Upper lobe of left lung (tissue), 6 donors: ENCODE measurements around the gene POGZ. TPM values are rescaled to one million over a fixed set of nuclear protein-coding genes. Genes with fewer than 3 reads are reported as not detected.
A peak's percentile ranks its signal among the peaks of the same experiment; 100 is the strongest.

Experiments
- ATAC-seq, 2 donors: fragments of 200-7000 bp; cut with Tn5 transposase; one replicate each; pipeline ENCODE4 v1.9.1; 2022; ENCODE audit warnings: mild to moderate bottlenecking in 2 of 2, moderate library complexity in 2 of 2; ENCODE audit not compliant: low FRiP score in 2 of 2
- DNase-seq, 2 donors: peaks; one replicate each; pipeline ENCODE4 v3.0.0-alpha.2; 2019 to 2020
- H3K27ac ChIP-seq, 4 donors: fragments of 200-600 bp; sonication (generic); one replicate each; pipeline ENCODE4 v1.5.1; 2016 to 2019
- H3K27me3 ChIP-seq, 4 donors: fragments of 200-600 bp; sonication (generic); one replicate each; pipeline ENCODE4 v1.5.1; 2017 to 2019
- H3K36me3 ChIP-seq, 4 donors: fragments of 200-600 bp; sonication (generic); one replicate each; pipeline ENCODE4 v1.5.1; 2016 to 2019
- H3K4me1 ChIP-seq, 4 donors: fragments of 200-600 bp; sonication (generic); one replicate each; pipeline ENCODE4 v1.5.1; 2018 to 2019
- H3K4me3 ChIP-seq, 4 donors: fragments of 200-600 bp; sonication (generic); one replicate each; pipeline ENCODE4 v1.5.1; 2017 to 2019; ENCODE audit warnings: mild to moderate bottlenecking in 2 of 4, moderate library complexity in 1 of 4
- H3K9me3 ChIP-seq, 4 donors: fragments of 200-600 bp; sonication (generic); one replicate each; pipeline ENCODE4 v1.5.1; 2018 to 2019
- CTCF ChIP-seq, 6 experiments: fragments of 450-650 bp in 4 of 6; fragments of 200-600 bp in 2 of 6; sonication (generic) in 2 of 6; IDR thresholded peaks; one replicate each; pipeline ENCODE4 v1.5.1; 2016 to 2019; ENCODE audit warnings: antibody characterized with exemption in 6 of 6
- EP300 ChIP-seq, 4 donors: sonication (generic); formaldehyde crosslinking; IDR thresholded peaks; one replicate each; pipeline ENCODE4 v1.5.1; 2017; ENCODE audit warnings: antibody characterized with exemption in 4 of 4, control low read depth in 2 of 4
- POLR2A ChIP-seq, 4 donors: fragments of 450-650 bp; IDR thresholded peaks; one replicate each; pipeline ENCODE4 v1.5.1; 2016 to 2017; ENCODE audit warnings: antibody characterized with exemption in 4 of 4, mild to moderate bottlenecking in 2 of 4
- POLR2AphosphoS5 ChIP-seq, 2 donors: sonication (generic); formaldehyde crosslinking; IDR thresholded peaks; one replicate each; pipeline ENCODE4 v1.5.1; 2017; ENCODE audit warnings: antibody characterized with exemption in 2 of 2
- WGBS, 2 donors: methylation state at CpG; one replicate each; pipeline ENCODE4 v1.1.5; 2017 to 2018; 5-methylcytosine and 5-hydroxymethylcytosine counted together
- total RNA-seq, 6 donors: library from RNA; depleted of rRNA in 4 of 6; stranded (reverse); fragments of >200 nt in 4 of 6; gene quantifications; one replicate each; pipeline versions ENCODE4 v1.1.0 to v1.2.1, GENCODE V29; 2016 to 2021
- donor health status: DM: no; HTN: no; CAD: no; lungs with moderate emphysema.
- donor health status: DM: no; HTN: yes; CAD: no; lungs with severe emphysema.

Gene POGZ
- total RNA-seq, 6 donors from 2014 or later, result 34.2 to 148 (median 67.9) TPM

- Histone ChIP-seq H3K9me3 (no peaks in the 10 kb centered on the region), H3K4me1 (no peaks in the 10 kb centered on the region), H3K27me3 (no peaks in the 10 kb centered on the region), H3K36me3 (no peaks in the 10 kb centered on the region), H3K27ac (no peak overlapping the region), H3K4me3 (no peak overlapping the region)
- WGBS, 2 donors, result 68 to 75% methylated on average over 3 of the region's 3 CpGs
- DNase-seq (no peak), ATAC-seq (no peak)
- TF ChIP-seq POLR2A (IDR thresholded peaks at IDR 0.05) (no peak), POLR2AphosphoS5 (IDR thresholded peaks at IDR 0.05) (no peak), CTCF (IDR thresholded peaks at IDR 0.05) (no peak), EP300 (IDR thresholded peaks at IDR 0.05) (no peak)
Measured at GRCh38 chr1:151384584-151384983, 74.7 kb downstream of the POGZ start.

GRCh38 chr1:151377150-151377884 is 82.0 kb downstream of the POGZ start:
- WGBS, 2 donors, result 60 to 80% methylated on average over 3 of the region's 3 CpGs
- Histone ChIP-seq H3K27ac (no peak overlapping the region), H3K9me3 (no peaks in the 10 kb centered on the region)

GRCh38 chr1:151373196-151373595 is 86.1 kb downstream of the POGZ start:
- no peak for TF ChIP-seq CTCF (IDR thresholded peaks at IDR 0.05)
- TF ChIP-seq POLR2AphosphoS5 (IDR thresholded peaks at IDR 0.05), result no peak
- no peak for TF ChIP-seq POLR2A (IDR thresholded peaks at IDR 0.05)
- no peak for TF ChIP-seq EP300 (IDR thresholded peaks at IDR 0.05)
- H3K27ac ChIP-seq, result peak overlapping the region in 2 of 4 donors; percentile 84 to 89
- DNase-seq, result no peak
- H3K36me3 ChIP-seq, result peaks cover 0 to 8% (median 4%) of the 10 kb centered on the region in 4 donors
- no peaks in the 10 kb centered on the region for H3K9me3 ChIP-seq
- no peak overlapping the region for H3K4me3 ChIP-seq
- peaks cover 30 to 50% (median 41%) of the 10 kb centered on the region in 4 donors for H3K4me1 ChIP-seq
- H3K27me3 ChIP-seq, result no peaks in the 10 kb centered on the region
- 76 to 85% methylated on average over 10 to 14 of the region's 14 CpGs for WGBS, 2 donors
- ATAC-seq, result no peak

More at GRCh38 chr1:151377150-151377884, 82.0 kb downstream of the POGZ start:
- DNase-seq (peak in 1 of 2 donors; percentile 35), ATAC-seq (no peak)
- Histone ChIP-seq H3K27me3 (no peaks in the 10 kb centered on the region), H3K4me3 (no peak overlapping the region), H3K36me3 (no peaks in the 10 kb centered on the region), H3K4me1 (peaks cover 5 to 10% (median 9%) of the 10 kb centered on the region in 4 donors)
- no peak for TF ChIP-seq POLR2AphosphoS5 (IDR thresholded peaks at IDR 0.05)
- no peak for TF ChIP-seq CTCF (IDR thresholded peaks at IDR 0.05)
- TF ChIP-seq POLR2A (IDR thresholded peaks at IDR 0.05), result no peak
- no peak for TF ChIP-seq EP300 (IDR thresholded peaks at IDR 0.05)

- Histone ChIP-seq H3K9me3 (no peaks in the 10 kb centered on the region), H3K27ac (peak within 1 kb of the TSS; percentile 78 to 89 (median 84)), H3K36me3 (peaks cover 0 to 17% (median 4%) of the 10 kb centered on the region in 4 donors), H3K27me3 (no peaks in the 10 kb centered on the region), H3K4me3 (peak within 1 kb of the TSS; percentile 7 to 66 (median 56)), H3K4me1 (peaks cover 33 to 52% (median 42%) of the 10 kb centered on the region in 4 donors)
- DNase-seq (peak in 1 of 2 donors; percentile 91), ATAC-seq (peak; percentile 84 to 85)
- WGBS, 2 donors, result 31 to 46% methylated on average over 11 of the region's 11 CpGs
- TF ChIP-seq CTCF (IDR thresholded peaks at IDR 0.05) (no peak), POLR2AphosphoS5 (IDR thresholded peaks at IDR 0.05) (peak; percentile 82 to 98), EP300 (IDR thresholded peaks at IDR 0.05) (peak in 1 of 4 donors; percentile 23), POLR2A (IDR thresholded peaks at IDR 0.05) (peak in 3 of 4 donors; percentile 81 to 96 (median 87))
Measured at GRCh38 chr1:151372058-151372934, 87.0 kb downstream of the POGZ start, which contains the start of gene SELENBP1. Gene SELENBP1 (minus strand): TSS chr1:151372705. CDS start chr1:151372641, 64 bp downstream.
